ENCODE results near the gene RIOK1. TPM values are rescaled to one million over a fixed set of nuclear protein-coding genes. Genes with fewer than 3 reads are reported as not detected.
"Not testable (repeated sequence)": the region's sequence is repeated elsewhere in the genome, so short reads cannot be mapped to it uniquely, and the experiment has no call there.

RIOK1 gene
- total RNA-seq: 8.4 TPM
- long read RNA-seq, transcript RIOK1-202 (17 exons, 2,810 nt): major isoform, 43 of 50 reads
- long read RNA-seq, partial matches to known transcripts: 0 of 50 reads
- long read RNA-seq, other reads (novel, unspliced or antisense): 7 of 50 reads

DNA sequence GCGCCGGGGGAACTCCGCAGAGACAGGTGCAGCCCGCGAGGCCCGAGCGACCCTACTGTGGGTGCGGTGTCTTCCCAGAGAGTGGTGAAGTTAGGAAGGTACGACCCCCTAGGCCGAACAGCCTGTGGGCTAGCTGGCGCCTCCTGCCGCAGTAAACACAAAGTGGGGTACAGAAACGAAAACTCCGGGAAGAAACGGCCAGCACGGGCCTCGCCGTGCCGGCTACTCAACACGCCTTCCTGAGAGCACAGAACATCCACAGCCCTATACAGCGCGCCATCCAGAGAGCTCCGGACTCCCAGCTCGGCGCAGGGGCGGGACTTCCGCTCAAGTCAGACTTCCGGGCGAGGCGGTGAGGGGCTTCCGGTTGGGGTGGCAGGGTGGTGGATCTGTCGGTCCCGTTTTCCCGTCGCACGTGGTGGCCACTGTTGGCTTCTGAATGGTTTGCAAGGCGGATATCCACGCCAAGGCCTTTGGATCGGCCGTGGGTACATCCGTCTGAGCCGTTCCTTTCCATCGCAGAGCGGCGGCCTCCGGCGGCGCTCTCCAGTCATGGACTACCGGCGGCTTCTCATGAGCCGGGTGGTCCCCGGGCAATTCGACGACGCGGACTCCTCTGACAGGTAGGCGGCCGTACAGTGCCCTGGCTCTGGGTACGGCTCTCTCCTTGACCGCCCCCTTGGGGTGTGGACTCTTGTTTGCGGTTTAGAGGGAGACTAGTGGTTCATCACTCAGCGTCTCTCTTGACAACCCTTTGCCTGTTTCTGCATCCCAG is at the start of gene RIOK1, which contains the start of gene CAGE1:
Gene RIOK1, plus strand, starts transcription at position 358 of the 775 bp plus-strand sequence. Its CDS starts 195 bp downstream, at position 553.
Gene CAGE1, minus strand, starts transcription at position 292 of the 775 bp plus-strand sequence. CDS start 2,569 bp downstream, outside the sequence.
- intact Hi-C loops (cut with DNase I): loop anchor here (2.0 kb wide), 1 partner anchor 77 kb away; the partner anchor contains the start of gene SSR1
- ATAC-seq (ENCODE audit: poor library complexity) (peak; percentile 100), DNase-seq (peak; percentile 98)

DNA sequence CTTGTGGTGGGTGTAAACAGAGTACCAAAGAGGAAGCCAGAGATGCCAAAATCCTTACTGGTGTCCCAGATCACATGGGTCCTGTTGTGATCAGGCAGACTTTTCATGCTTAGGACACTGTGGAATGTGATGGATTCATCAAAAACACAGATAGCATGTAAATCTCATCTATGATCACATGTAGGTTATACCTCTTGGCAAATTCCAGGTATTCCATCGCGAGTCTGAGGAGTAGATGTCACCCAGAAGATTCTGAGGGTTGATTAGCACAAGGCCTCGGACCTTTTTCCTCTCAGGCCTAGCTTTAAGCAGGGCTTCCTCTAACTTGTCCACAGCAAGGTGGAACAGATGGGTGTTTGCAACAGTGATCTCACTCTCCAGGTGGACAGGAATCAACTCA is 48.3 kb upstream of the RIOK1 start:
- DNase-seq (no peak), ATAC-seq (ENCODE audit: poor library complexity) (no peak)
- intact Hi-C loops (cut with DNase I): no loop called here

DNA sequence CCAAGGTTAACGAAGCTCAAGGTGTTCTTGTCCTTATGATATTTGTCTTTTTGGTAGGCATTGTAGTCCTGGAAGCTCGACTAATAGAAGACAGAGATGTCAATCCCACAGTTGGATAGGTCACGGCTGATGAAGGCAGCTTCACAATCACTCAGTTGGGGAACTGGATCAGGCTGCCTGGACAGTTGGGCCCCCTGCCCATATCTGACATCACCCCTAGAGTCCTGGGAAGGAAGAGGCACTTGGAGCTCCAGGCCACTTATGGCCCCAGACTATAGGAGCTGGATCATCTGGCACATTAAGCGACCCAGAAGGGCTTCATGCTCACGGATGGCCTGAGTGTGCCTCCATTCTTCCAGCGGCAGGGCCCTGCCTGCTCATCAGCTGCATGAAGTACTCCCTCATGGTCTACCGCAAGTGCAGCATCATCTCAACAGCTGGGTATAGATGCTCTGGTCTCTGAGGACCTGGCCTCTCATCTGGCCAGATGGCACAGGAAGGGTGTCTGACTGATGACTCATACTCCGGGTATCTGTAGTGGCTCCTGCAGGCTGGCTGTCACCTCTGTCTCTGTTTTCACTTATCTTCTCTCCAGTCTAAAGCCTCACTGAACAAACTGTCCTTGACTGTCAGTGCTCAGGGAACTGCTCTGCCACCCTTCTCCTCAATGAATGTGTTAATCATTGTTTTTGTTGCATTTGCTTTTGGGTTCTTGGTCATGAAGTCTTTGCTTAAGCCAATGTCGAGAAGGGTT is 47.4 kb upstream of the RIOK1 start:
- intact Hi-C loops (cut with DNase I): no loop called here
- DNase-seq: no peak
- peak; percentile 79 for ATAC-seq (ENCODE audit: poor library complexity)

DNA sequence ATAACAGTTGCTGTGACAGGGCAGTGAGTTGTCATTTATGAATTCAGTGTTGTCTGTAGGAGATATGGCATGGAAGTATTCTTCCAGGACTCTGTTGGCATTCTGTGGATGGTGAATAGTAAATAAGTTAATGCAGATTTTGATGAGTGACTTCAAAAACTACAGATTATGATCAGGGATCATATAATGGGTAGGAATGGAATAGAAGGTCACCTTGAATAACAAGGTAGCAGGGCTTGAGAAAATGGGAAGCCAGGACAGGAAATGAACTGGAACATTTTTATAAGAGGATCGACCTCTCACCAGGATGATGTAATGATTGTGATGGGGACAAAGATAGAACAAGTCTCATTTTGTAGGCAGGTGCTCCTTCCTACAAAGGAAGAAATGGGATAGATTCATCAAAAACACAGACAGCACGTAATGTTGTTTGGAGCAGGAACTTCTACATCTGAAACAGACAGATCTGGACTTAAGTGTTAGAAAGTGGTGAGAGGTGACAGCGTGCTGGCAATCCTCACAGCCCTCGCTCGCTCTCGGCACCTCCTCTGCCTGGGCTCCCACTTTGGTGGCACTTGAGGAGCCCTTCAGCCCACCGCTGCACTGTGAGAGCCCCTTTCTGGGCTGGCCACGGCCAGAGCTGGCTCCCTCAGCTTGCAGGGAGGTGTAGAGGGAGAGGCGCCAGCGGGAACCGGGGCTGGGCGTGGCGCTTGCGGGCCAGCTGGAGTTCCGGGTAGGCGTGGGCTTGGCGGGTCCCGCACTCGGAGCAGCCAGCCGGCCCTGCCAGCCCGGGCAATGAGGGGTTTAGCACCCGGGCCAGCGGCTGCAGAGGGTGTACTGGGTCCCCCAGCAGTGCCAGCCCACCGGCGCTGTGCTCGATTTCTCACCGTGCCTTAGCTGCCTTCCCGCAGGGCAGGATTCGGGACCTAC is 45.8 kb upstream of the RIOK1 start:
- DNase-seq (no peak), ATAC-seq (ENCODE audit: poor library complexity) (no peak)
- intact Hi-C loops (cut with DNase I): no loop called here

- DNase-seq; ATAC-seq (ENCODE audit: poor library complexity); intact Hi-C loops (cut with DNase I): not testable (repeated sequence)
Measured at GRCh38 chr6:7344773-7345450, 44.7 kb upstream of the RIOK1 start.

DNA sequence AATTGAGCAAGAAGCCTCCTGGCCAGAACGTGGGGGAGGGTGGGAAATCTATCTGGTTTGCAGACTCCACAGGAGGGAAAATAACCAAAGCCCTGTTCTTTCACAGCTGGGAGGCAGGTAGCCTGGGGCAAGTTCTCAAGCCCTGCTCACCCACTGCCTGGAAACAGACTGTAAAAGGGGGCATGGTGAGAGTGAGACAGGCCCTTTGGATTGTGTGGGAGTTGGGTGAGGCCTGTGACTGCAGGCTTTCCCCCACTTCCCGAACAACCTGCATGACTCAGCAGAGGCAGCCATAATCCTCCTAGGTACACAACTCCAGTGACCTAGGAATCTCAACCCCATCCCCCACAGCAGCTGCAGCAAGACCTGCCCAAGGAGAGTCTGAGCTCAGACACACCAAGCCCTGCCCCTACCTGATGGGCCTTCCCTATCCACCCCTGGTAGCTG is 42.0 kb upstream of the RIOK1 start:
- intact Hi-C loops (cut with DNase I); DNase-seq; ATAC-seq (ENCODE audit: poor library complexity): not testable (repeated sequence)

DNA sequence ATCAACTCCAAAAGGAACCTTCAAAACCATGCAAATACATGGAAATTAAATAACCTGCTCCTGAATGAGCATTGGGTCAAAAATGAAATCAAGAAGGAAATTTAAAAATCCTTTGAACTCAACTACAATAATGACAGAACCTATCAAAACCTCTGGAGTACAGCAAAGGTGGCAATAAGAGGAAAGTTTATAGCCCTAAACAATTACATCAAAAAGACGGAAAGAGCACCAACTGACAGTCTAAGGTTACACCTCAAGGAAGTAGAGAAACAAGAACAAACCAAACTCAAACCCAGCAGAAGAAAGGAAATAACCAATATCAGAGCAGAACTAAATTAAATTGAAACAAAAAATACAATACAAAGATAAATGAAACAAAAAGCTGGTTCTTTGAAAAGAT is 39.0 kb upstream of the RIOK1 start:
- intact Hi-C loops (cut with DNase I); ATAC-seq (ENCODE audit: poor library complexity): not testable (repeated sequence)

GRCh38 chr6:7351916-7352315 is 37.7 kb upstream of the RIOK1 start:
- ATAC-seq (ENCODE audit: poor library complexity); DNase-seq; intact Hi-C loops (cut with DNase I): not testable (repeated sequence)

More for the DNA sequence above, 39.0 kb upstream of the RIOK1 start:
- not testable (repeated sequence) for DNase-seq

GRCh38 chr6:7367408-7367807 is 22.2 kb upstream of the RIOK1 start:
- no peak for DNase-seq
- intact Hi-C loops (cut with DNase I): no loop called here
- ATAC-seq (ENCODE audit: poor library complexity): no peak

DNA sequence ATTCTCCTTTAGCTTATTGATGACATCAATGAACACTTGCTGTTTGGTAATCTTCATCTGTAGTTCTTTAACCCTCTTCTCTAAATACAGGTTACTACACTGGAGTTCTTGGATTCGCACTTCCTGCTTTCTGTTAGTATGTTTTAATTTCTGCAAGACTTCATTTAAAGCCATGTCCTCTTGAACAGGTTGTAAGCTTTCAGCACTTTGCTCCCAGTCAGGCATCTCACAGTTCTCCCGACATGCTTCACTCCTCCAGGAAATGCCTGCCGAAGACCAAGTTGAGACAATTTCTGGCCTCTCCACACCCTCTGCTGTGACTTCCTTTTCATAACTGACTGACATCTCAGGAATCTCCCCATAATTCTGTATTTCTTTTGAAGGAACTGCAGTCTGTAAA is 15.9 kb upstream of the RIOK1 start:
- ATAC-seq (ENCODE audit: poor library complexity) (no peak), DNase-seq (no peak)
- intact Hi-C loops (cut with DNase I): no loop called here

DNA sequence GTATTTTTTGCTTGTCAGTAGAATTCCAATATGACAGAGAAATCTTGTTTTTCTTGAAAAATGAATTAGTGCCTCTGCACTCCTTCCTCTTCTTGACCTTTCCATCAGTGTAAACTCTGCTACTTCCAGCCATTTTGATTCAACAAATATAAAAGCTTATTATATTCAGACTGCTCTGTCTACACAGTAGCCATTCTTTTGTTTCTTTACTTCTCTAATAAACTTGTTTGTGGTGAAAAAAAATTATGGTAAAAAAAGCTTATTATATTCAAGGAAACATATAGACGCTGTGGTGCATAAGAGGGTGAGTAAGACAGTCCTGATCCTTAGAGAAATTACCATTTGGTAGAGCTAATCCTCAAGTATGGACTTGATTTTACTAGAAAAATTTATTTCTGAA is 11.6 kb upstream of the RIOK1 start:
- DNase-seq: no peak
- ATAC-seq (ENCODE audit: poor library complexity): no peak
- intact Hi-C loops (cut with DNase I): loop anchor here (5.0 kb wide), 1 partner anchor 51 kb away; no protein-coding TSS in a partner anchor

DNA sequence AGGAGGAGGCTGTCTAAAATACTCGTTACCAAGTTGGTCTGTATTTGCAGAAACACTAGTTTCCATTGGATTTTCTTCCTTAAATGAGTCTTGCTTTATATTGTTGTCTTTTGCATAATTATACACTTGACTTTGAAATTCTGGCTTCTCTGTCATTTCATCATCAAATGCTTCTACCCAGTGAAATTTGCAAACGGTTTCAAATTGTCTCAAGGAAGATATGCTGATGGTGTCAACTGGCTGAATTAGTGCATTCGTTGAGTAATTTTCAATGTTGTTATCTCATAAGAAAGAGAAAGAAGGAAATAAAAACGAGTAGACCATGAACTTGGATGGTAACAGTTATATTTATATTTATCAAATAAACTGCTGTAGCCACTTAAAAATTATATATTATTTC is 10.9 kb upstream of the RIOK1 start:
- DNase-seq: no peak
- intact Hi-C loops (cut with DNase I): loop anchor here (5.0 kb wide), 1 partner anchor 51 kb away; no protein-coding TSS in a partner anchor
- ATAC-seq (ENCODE audit: poor library complexity): no peak

- intact Hi-C loops (cut with DNase I): no loop called here
- DNase-seq: no peak
- ATAC-seq (ENCODE audit: poor library complexity): no peak
Measured at GRCh38 chr6:7381092-7381491, 8.5 kb upstream of the RIOK1 start.

- DNase-seq: no peak
- intact Hi-C loops (cut with DNase I): no loop called here
Measured at GRCh38 chr6:7389162-7389450, 502 bp upstream of the RIOK1 start.

GRCh38 chr6:7390226-7390878 is 744 bp downstream of the RIOK1 start:
- DNase-seq: no peak
- intact Hi-C loops (cut with DNase I): loop anchor here (2.0 kb wide), 1 partner anchor 78 kb away; the partner anchor contains the start of gene SSR1

More at GRCh38 chr6:7389162-7389450, 502 bp upstream of the RIOK1 start:
- peak; percentile 79 for ATAC-seq (ENCODE audit: poor library complexity)

DNA sequence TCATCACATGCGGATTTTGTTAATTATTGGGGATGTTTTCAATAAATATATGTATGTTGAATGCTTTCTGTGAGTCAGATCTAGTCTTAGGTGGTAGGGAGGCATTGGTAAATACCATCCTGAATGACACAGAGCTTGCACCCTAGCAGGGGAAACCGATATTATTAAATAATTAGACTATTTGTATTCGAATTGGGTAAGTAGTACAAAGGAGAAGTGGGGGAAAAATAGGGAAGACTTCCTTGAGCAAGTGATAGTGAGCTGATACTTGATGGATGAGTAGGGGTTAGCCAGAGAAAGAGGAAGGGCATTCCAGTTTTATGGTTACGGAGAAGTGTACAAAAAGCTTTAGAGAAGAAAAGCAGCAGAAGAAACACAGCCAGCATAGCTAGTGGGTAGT is 1.5 kb downstream of the RIOK1 start:
- ATAC-seq (ENCODE audit: poor library complexity) (no peak), DNase-seq (no peak)
- intact Hi-C loops (cut with DNase I): loop anchor here (2.0 kb wide), 1 partner anchor 78 kb away; the partner anchor contains the start of gene SSR1

More at GRCh38 chr6:7390226-7390878, 744 bp downstream of the RIOK1 start:
- ATAC-seq (ENCODE audit: poor library complexity): no peak

DNA sequence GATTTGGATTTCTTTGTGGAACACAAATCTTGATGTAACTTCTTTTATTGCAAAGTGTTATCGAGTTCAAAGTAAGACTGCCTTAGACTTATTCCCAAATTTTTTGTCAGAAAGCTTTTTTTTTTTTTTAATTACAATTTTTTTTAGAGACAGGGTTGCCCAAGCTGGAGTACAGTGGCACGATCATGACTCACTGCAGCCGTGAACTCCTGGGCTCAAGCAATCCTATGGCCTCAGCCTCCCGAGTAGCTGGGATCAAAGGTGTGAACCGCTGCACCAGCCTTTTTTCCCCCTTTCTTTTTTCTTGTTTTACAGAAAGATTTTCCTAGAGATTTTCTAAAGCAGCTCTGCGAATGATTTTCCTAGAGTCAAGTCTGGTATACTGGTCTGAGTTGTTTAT is 2.8 kb downstream of the RIOK1 start:
- ATAC-seq (ENCODE audit: poor library complexity): no peak
- intact Hi-C loops (cut with DNase I): no loop called here
- DNase-seq: no peak
